ENCODE measurements around the gene SYCP2L. TPM values are rescaled to one million over a fixed set of nuclear protein-coding genes. Genes with fewer than 3 reads are reported as not detected.

SYCP2L gene
- total and polyA plus RNA-seq, 2 donors (not counting 1 experiment from before 2014, with no cell fraction given): under 0.01 TPM; not detected in 1

GRCh38 chr6:11021003-11021402, 134.2 kb downstream of the SYCP2L start:
- Histone ChIP-seq H3K27ac (ENCODE audit: insufficient read depth, low read length) (no peak overlapping the region), H4K20me1 (ENCODE audit: control insufficient read depth, extremely low read depth, insufficient read depth, low read length) (no peaks in the 10 kb centered on the region), H3K27me3 (ENCODE audit: control insufficient read depth, insufficient read depth, low read length) (no peaks in the 10 kb centered on the region), H3K36me3 (ENCODE audit: control insufficient read depth, insufficient read depth, low read length) (no peaks in the 10 kb centered on the region), H3K9me3 (ENCODE audit: control insufficient read depth, insufficient read depth, low read depth, low read length) (no peaks in the 10 kb centered on the region), H3K4me2 (ENCODE audit: extremely low read depth, insufficient read depth, low read length) (no peak overlapping the region), H3K4me3 (replicated peaks in 1 of 4; ENCODE audit: control extremely low read depth in 1 of 4, insufficient read depth in 1 of 4, low read depth in 3 of 4, low read length in 4 of 4) (no peak overlapping the region), H3K4me1 (ENCODE audit: control insufficient read depth, extremely low read depth, insufficient read depth, low read length) (peaks cover 3% of the 10 kb centered on the region), H2AFZ (ENCODE audit: low read length) (no peak overlapping the region), H3K79me2 (ENCODE audit: control insufficient read depth, insufficient read depth, low read length) (no peaks in the 10 kb centered on the region), H3K9ac (ENCODE audit: insufficient read depth, low read length) (no peak overlapping the region)
- no peak for DNase-seq (ENCODE audit: low read depth in 2 of 2)
- TF ChIP-seq EZH2 (IDR thresholded peaks at IDR 0.05; ENCODE audit: low read length, missing control alignments) (no peak), CTCF (conservative IDR thresholded peaks at IDR 0.05 in 1 of 2, IDR thresholded peaks at IDR 0.05 in 1 of 2; ENCODE audit: low read depth in 1 of 2, low read length in 2 of 2) (no peak)

- H3K27ac ChIP-seq (ENCODE audit: insufficient read depth, low read length): no peak overlapping the region
- H3K27me3 ChIP-seq (ENCODE audit: control insufficient read depth, insufficient read depth, low read length): no peaks in the 10 kb centered on the region
- TF ChIP-seq EZH2 (IDR thresholded peaks at IDR 0.05; ENCODE audit: low read length, missing control alignments) (no peak), CTCF (conservative IDR thresholded peaks at IDR 0.05 in 1 of 2, IDR thresholded peaks at IDR 0.05 in 1 of 2; ENCODE audit: low read depth in 1 of 2, low read length in 2 of 2) (no peak)
These were observed 134.9 kb downstream of the SYCP2L start for GRCh38 chr6:11021714-11022113.

GRCh38 chr6:11023032-11023431, 136.2 kb downstream of the SYCP2L start:
- Histone ChIP-seq H2AFZ (ENCODE audit: low read length) (no peak overlapping the region), H3K27me3 (ENCODE audit: control insufficient read depth, insufficient read depth, low read length) (no peaks in the 10 kb centered on the region), H4K20me1 (ENCODE audit: control insufficient read depth, extremely low read depth, insufficient read depth, low read length) (no peaks in the 10 kb centered on the region), H3K27ac (ENCODE audit: insufficient read depth, low read length) (no peak overlapping the region), H3K36me3 (ENCODE audit: control insufficient read depth, insufficient read depth, low read length) (no peaks in the 10 kb centered on the region), H3K4me3 (replicated peaks in 1 of 4; ENCODE audit: control extremely low read depth in 1 of 4, insufficient read depth in 1 of 4, low read depth in 3 of 4, low read length in 4 of 4) (no peak overlapping the region), H3K4me2 (ENCODE audit: extremely low read depth, insufficient read depth, low read length) (no peak overlapping the region), H3K4me1 (ENCODE audit: control insufficient read depth, extremely low read depth, insufficient read depth, low read length) (peaks cover 3% of the 10 kb centered on the region), H3K9ac (ENCODE audit: insufficient read depth, low read length) (no peak overlapping the region), H3K9me3 (ENCODE audit: control insufficient read depth, insufficient read depth, low read depth, low read length) (no peaks in the 10 kb centered on the region), H3K79me2 (ENCODE audit: control insufficient read depth, insufficient read depth, low read length) (no peaks in the 10 kb centered on the region)
- TF ChIP-seq CTCF (conservative IDR thresholded peaks at IDR 0.05 in 1 of 2, IDR thresholded peaks at IDR 0.05 in 1 of 2; ENCODE audit: low read depth in 1 of 2, low read length in 2 of 2): no peak
- DNase-seq (ENCODE audit: low read depth in 2 of 2): no peak

More at GRCh38 chr6:11021714-11022113, 134.9 kb downstream of the SYCP2L start:
- Histone ChIP-seq H3K9me3 (ENCODE audit: control insufficient read depth, insufficient read depth, low read depth, low read length) (no peaks in the 10 kb centered on the region), H4K20me1 (ENCODE audit: control insufficient read depth, extremely low read depth, insufficient read depth, low read length) (no peaks in the 10 kb centered on the region), H2AFZ (ENCODE audit: low read length) (no peak overlapping the region), H3K9ac (ENCODE audit: insufficient read depth, low read length) (no peak overlapping the region), H3K4me1 (ENCODE audit: control insufficient read depth, extremely low read depth, insufficient read depth, low read length) (peaks cover 3% of the 10 kb centered on the region), H3K4me2 (ENCODE audit: extremely low read depth, insufficient read depth, low read length) (no peak overlapping the region), H3K4me3 (replicated peaks in 1 of 4; ENCODE audit: control extremely low read depth in 1 of 4, insufficient read depth in 1 of 4, low read depth in 3 of 4, low read length in 4 of 4) (no peak overlapping the region), H3K79me2 (ENCODE audit: control insufficient read depth, insufficient read depth, low read length) (no peaks in the 10 kb centered on the region), H3K36me3 (ENCODE audit: control insufficient read depth, insufficient read depth, low read length) (no peaks in the 10 kb centered on the region)
- DNase-seq (ENCODE audit: low read depth in 2 of 2): no peak

Other genes with a start within 250 kb of the SYCP2L start
- gene C6orf52, start 192.4 kb upstream of the SYCP2L start, total RNA-seq: 0.26 and 0.33 TPM in 2 replicates
- gene C6orf52, start 192.4 kb upstream of the SYCP2L start, polyA plus RNA-seq: 0.26 and 1.1 TPM in 2 replicates
- gene PAK1IP1, start 192.1 kb upstream of the SYCP2L start, total RNA-seq: 16.3 and 19.3 TPM in 2 replicates
- 27.3 and 33.0 TPM in 2 replicates for gene PAK1IP1, start 192.1 kb upstream of the SYCP2L start, polyA plus RNA-seq
- gene TMEM14C, start 164.0 kb upstream of the SYCP2L start, total RNA-seq: 123 and 124 TPM in 2 replicates
- 183 and 246 TPM in 2 replicates for gene TMEM14C, start 164.0 kb upstream of the SYCP2L start, polyA plus RNA-seq
- 52.1 and 58.3 TPM in 2 replicates for gene TMEM14B, start 139.2 kb upstream of the SYCP2L start, total RNA-seq
- 109 and 113 TPM in 2 replicates for gene TMEM14B, start 139.2 kb upstream of the SYCP2L start, polyA plus RNA-seq
- gene MAK, start 48.5 kb upstream of the SYCP2L start, total RNA-seq: not detected in 2 replicates
- 0.01 TPM in 1 of 2 replicates, not detected in the other for gene MAK, start 48.5 kb upstream of the SYCP2L start, polyA plus RNA-seq
- not detected in 2 replicates for gene GCM2, start 5.0 kb upstream of the SYCP2L start, total RNA-seq
- not detected in 2 replicates for gene GCM2, start 5.0 kb upstream of the SYCP2L start, polyA plus RNA-seq
- under 0.01 and 1.0 TPM in 2 replicates for gene ELOVL2, start 157.3 kb downstream of the SYCP2L start, total RNA-seq
- 1.7 and 13.9 TPM in 2 replicates for gene ELOVL2, start 157.3 kb downstream of the SYCP2L start, polyA plus RNA-seq
- 6.7 and 7.4 TPM in 2 replicates for gene SMIM13, start 206.8 kb downstream of the SYCP2L start, total RNA-seq
- 4.6 and 6.9 TPM in 2 replicates for gene SMIM13, start 206.8 kb downstream of the SYCP2L start, polyA plus RNA-seq
- gene ERVFRD-1, start 224.7 kb downstream of the SYCP2L start, total RNA-seq: not detected in 2 replicates
- gene ERVFRD-1, start 224.7 kb downstream of the SYCP2L start, polyA plus RNA-seq: not detected in 2 replicates

Measured in fibroblast of lung (primary cell).